H1 (cell line): ENCODE data around the gene WDR43. TPM values are rescaled to one million over a fixed set of nuclear protein-coding genes. Genes with fewer than 3 reads are reported as not detected.

ENCODE experiments used
- CTCF ChIA-PET: fragments of 300-600 bp; sonication (Branson Sonifier 250); formaldehyde crosslinking; loops from one replicate; lab custom pipeline; 2021; ENCODE audit not compliant: partially characterized antibody; lab: Charles Lee
- POLR2A ChIA-PET: fragments of 300-600 bp; sonication (Branson Sonifier 250); formaldehyde crosslinking; loops from one replicate; lab custom pipeline; 2021; ENCODE audit warnings: inconsistent platforms; ENCODE audit not compliant: partially characterized antibody; lab: Charles Lee
- DNase-seq, 2 experiments: peaks; one replicate each; pipeline versions ENCODE4 v3.0.0 to v3.0.0-alpha.2; 2010 to 2022; ENCODE audit warnings: low spot score in 2 of 2, low read depth in 1 of 2, mixed read lengths in 1 of 2
- FAIRE-seq: peaks from 2 replicates; lab custom pipeline; 2011; peaks lifted over from hg19 to GRCh38; lab: Jason Lieb, UNC
- H2AFZ ChIP-seq: 2 replicates; pipeline ENCODE4 v1.8.1; 2012; ENCODE audit warnings: low read length, inconsistent platforms
- H2AK5ac ChIP-seq: 2 replicates; pipeline ENCODE4 v1.6.1; 2013; ENCODE audit warnings: low read depth, low read length
- H2BK120ac ChIP-seq: replicated peaks from 2 replicates; pipeline ENCODE3; 2013; ENCODE audit warnings: low read depth, low read length, inconsistent platforms
- H2BK12ac ChIP-seq: 2 replicates; pipeline ENCODE4 v1.6.1; 2013; ENCODE audit warnings: low read depth, low read length
- H2BK15ac ChIP-seq: 2 replicates; pipeline ENCODE4 v1.6.1; 2013; ENCODE audit warnings: low read length
- H2BK20ac ChIP-seq: 2 replicates; pipeline ENCODE4 v1.6.1; 2013; ENCODE audit warnings: low read length
- H2BK5ac ChIP-seq: 2 replicates; pipeline ENCODE4 v1.6.1; 2013; ENCODE audit warnings: low read depth, low read length
- H3K14ac ChIP-seq: 2 replicates; pipeline ENCODE4 v1.6.1; 2013; ENCODE audit warnings: inconsistent platforms; ENCODE audit not compliant: insufficient read length
- H3K18ac ChIP-seq: 2 replicates; pipeline ENCODE4 v1.6.1; 2013; ENCODE audit warnings: low read length; ENCODE audit errors: extremely low read depth
- H3K23ac ChIP-seq: 2 replicates; pipeline ENCODE4 v1.6.1; 2013; ENCODE audit warnings: inconsistent platforms; ENCODE audit not compliant: insufficient read length
- H3K23me2 ChIP-seq: 2 replicates; pipeline ENCODE4 v1.6.1; 2013; ENCODE audit warnings: low read depth, low read length
- H3K27ac ChIP-seq: 2 replicates; pipeline ENCODE4 v1.6.1; 2011; ENCODE audit warnings: low read depth, low read length, inconsistent platforms
- H3K27me3 ChIP-seq, 4 experiments: replicated peaks in 1 of 4; 1 replicate in 1 of 4; 2 replicates in 3 of 4; pipeline versions ENCODE4 v1.6.1 to v1.8.1; 2011 to 2013; ENCODE audit warnings: low read length in 3 of 4, mild to moderate bottlenecking in 3 of 4, inconsistent platforms in 2 of 4, mixed read lengths in 2 of 4, moderate library complexity in 1 of 4; ENCODE audit not compliant: control insufficient read depth in 3 of 4, insufficient read depth in 3 of 4; ENCODE audit errors: extremely low read depth in 1 of 4
- H3K36me3 ChIP-seq, 4 experiments: 2 replicates each; pipeline versions ENCODE4 v1.6.1 to v1.8.1; 2011 to 2013; ENCODE audit warnings: mild to moderate bottlenecking in 4 of 4, low read length in 3 of 4, moderate library complexity in 2 of 4, control low read depth in 1 of 4, inconsistent platforms in 1 of 4; ENCODE audit not compliant: insufficient read depth in 4 of 4, control insufficient read depth in 2 of 4
- H3K4ac ChIP-seq: replicated peaks from 2 replicates; pipeline ENCODE3; 2013; ENCODE audit warnings: low read length, low read depth, mixed read lengths, inconsistent platforms; ENCODE audit not compliant: insufficient read length
- H3K4me1 ChIP-seq, 4 experiments: replicated peaks in 1 of 4; 1 replicate in 1 of 4; 2 replicates in 3 of 4; pipeline versions ENCODE4 v1.6.1 to v1.8.1; 2011 to 2013; ENCODE audit warnings: low read length in 3 of 4, inconsistent platforms in 2 of 4, mixed read lengths in 1 of 4; ENCODE audit not compliant: insufficient read depth in 4 of 4, control insufficient read depth in 3 of 4
- H3K4me2 ChIP-seq, 2 experiments: 2 replicates each; pipeline versions ENCODE4 v1.6.1 to v1.8.1; 2011 to 2013; ENCODE audit warnings: low read depth in 2 of 2, low read length in 2 of 2, control low read depth in 1 of 2, inconsistent platforms in 1 of 2, mild to moderate bottlenecking in 1 of 2; ENCODE audit not compliant: insufficient read depth in 1 of 2
- H3K4me3 ChIP-seq, 4 experiments: fragments of 200-600, 300-600 bp in 1 of 4; sonication (generic), shearing (Covaris generic), sonication (Bioruptor Twin) in 1 of 4; 2 replicates each; pipeline versions ENCODE4 v1.5.1 to v1.8.1; 2011 to 2016; ENCODE audit warnings: low read length in 4 of 4, low read depth in 3 of 4, control low read depth in 2 of 4, inconsistent platforms in 2 of 4, mild to moderate bottlenecking in 2 of 4, mixed read lengths in 1 of 4, moderate library complexity in 1 of 4; ENCODE audit not compliant: insufficient read depth in 2 of 4; ENCODE audit errors: extremely low read depth in 1 of 4
- H3K56ac ChIP-seq: replicated peaks from 2 replicates; pipeline ENCODE3; 2013; ENCODE audit warnings: low read depth, mild to moderate bottlenecking, mixed read lengths, low read length, inconsistent platforms; ENCODE audit not compliant: insufficient read length
- H3K79me1 ChIP-seq: 2 replicates; pipeline ENCODE4 v1.6.1; 2013; ENCODE audit warnings: low read depth, low read length, control low read depth
- H3K79me2 ChIP-seq, 2 experiments: 2 replicates each; pipeline versions ENCODE4 v1.6.1 to v1.8.1; 2012 to 2013; ENCODE audit warnings: low read length in 2 of 2, mild to moderate bottlenecking in 2 of 2, inconsistent platforms in 1 of 2; ENCODE audit not compliant: insufficient read depth in 2 of 2, control insufficient read depth in 1 of 2
- H3K9ac ChIP-seq, 4 experiments: replicated peaks in 1 of 4; 1 replicate in 1 of 4; 2 replicates in 3 of 4; pipeline versions ENCODE4 v1.6.1 to v1.8.1; 2011 to 2013; ENCODE audit warnings: low read depth in 3 of 4, low read length in 3 of 4, control low read depth in 2 of 4, mild to moderate bottlenecking in 2 of 4, moderate library complexity in 2 of 4, inconsistent platforms in 1 of 4; ENCODE audit errors: extremely low read depth in 1 of 4
- H3K9me3 ChIP-seq, 2 experiments: 2 replicates each; pipeline versions ENCODE4 v1.6.1 to v1.8.1; 2012 to 2013; ENCODE audit warnings: mild to moderate bottlenecking in 2 of 2, moderate library complexity in 2 of 2, control low read depth in 1 of 2, inconsistent platforms in 1 of 2, low read depth in 1 of 2, low read length in 1 of 2, mixed read lengths in 1 of 2; ENCODE audit not compliant: insufficient read depth in 2 of 2
- H4K20me1 ChIP-seq, 2 experiments: replicated peaks in 1 of 2; 2 replicates each; pipeline versions ENCODE3 to v1.8.1; 2011 to 2013; ENCODE audit warnings: inconsistent platforms in 2 of 2, low read length in 2 of 2, mild to moderate bottlenecking in 1 of 2; ENCODE audit not compliant: insufficient read depth in 2 of 2, control insufficient read depth in 1 of 2
- H4K5ac ChIP-seq: 2 replicates; pipeline ENCODE4 v1.6.1; 2013; ENCODE audit warnings: low read length, low read depth, mixed read lengths, inconsistent platforms; ENCODE audit not compliant: insufficient read length
- H4K8ac ChIP-seq: 2 replicates; pipeline ENCODE4 v1.8.0; 2013; ENCODE audit warnings: mild to moderate bottlenecking, moderate library complexity, low read length, inconsistent platforms; ENCODE audit not compliant: insufficient read depth; ENCODE audit errors: extremely low read depth
- H4K91ac ChIP-seq: replicated peaks from 2 replicates; pipeline ENCODE3; 2013; ENCODE audit warnings: low read length, mixed read lengths, inconsistent platforms; ENCODE audit not compliant: insufficient read length
- CEBPB ChIP-seq: IDR thresholded peaks from 2 replicates; pipeline ENCODE4 v1.6.1; 2012; ENCODE audit warnings: low read depth, low read length
- NANOG ChIP-seq: IDR thresholded peaks from 2 replicates; pipeline ENCODE4 v1.6.1; 2011; ENCODE audit warnings: low read length, low read depth, mild to moderate bottlenecking, inconsistent platforms; ENCODE audit not compliant: insufficient read depth, poor library complexity, severe bottlenecking
- POU5F1 ChIP-seq: IDR thresholded peaks from 2 replicates; pipeline ENCODE4 v1.6.1; 2011; ENCODE audit warnings: low read depth, mild to moderate bottlenecking, low read length, moderate library complexity
- TBP ChIP-seq: IDR thresholded peaks from 2 replicates; pipeline ENCODE4 v1.6.1; 2011; ENCODE audit warnings: low read depth, low read length, improper control_type of control experiment
- WGBS, 2 experiments: shearing (Covaris generic) in 1 of 2; methylation state at CpG; one replicate each; pipeline versions ENCODE4 v1.1.6 to v1.1.7; 2013 to 2015; ENCODE audit warnings: low lambda C conversion rate in 2 of 2, mixed read lengths in 2 of 2, inconsistent platforms in 1 of 2, low coverage in 1 of 2, missing lambda C conversion rate in 1 of 2; ENCODE audit not compliant: insufficient replicate concordance in 2 of 2, insufficient coverage in 1 of 2, insufficient read length in 1 of 2; ENCODE audit errors: extremely low coverage in 1 of 2, missing lambda C conversion rate in 1 of 2; 5-methylcytosine and 5-hydroxymethylcytosine counted together
- polyA plus RNA-seq, 7 experiments: library from polyadenylated mRNA; depleted of rRNA in 3 of 7; stranded (reverse) in 5 of 7; unstranded in 2 of 7; fragments of >200 nt in 5 of 7; fragments of 200-250 nt in 2 of 7; gene quantifications; 1 replicate in 5 of 7; 2 replicates in 1 of 7; 4 replicates in 1 of 7; pipeline versions ENCODE4 v1.2.1 to v1.2.3, GENCODE V29; 2011 to 2013; ENCODE audit warnings: missing spikeins in 2 of 7, mixed read lengths in 2 of 7
- total RNA-seq: library from RNA; stranded (reverse); fragmentation: NEBNext Ultra II Directional; extraction: Animal tissue kit (Norgen Biotek cat#: 25700); gene quantifications from 2 replicates; pipeline ENCODE4 v1.2.1, GENCODE V29; 2021

Gene WDR43
- total and polyA plus RNA-seq, 2 of the 8 experiments (the other 6 are each of a cell fraction or from before 2014, with no cell fraction given), result 57.8 to 142 TPM

DNA sequence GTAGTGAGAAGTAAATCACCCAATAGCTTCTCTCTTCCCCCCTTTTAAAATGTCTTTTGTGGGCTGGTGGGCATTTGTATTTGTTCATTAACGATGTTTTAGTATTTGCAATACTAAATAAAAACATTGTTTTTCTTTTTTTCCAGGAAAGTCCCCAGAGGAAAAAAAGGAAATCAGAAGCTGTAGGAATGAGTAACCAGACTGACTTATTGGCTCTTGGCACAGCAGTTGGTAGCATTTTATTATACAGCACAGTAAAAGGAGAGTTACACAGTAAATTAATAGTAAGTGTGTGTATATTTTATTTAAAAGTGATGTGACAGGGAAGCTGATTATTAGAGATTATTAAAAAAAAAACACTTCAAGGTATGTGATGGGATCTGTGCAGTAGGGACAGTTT is 7.4 kb downstream of the WDR43 start:
- DNase-seq (no peak), FAIRE-seq (no peak)
- Histone ChIP-seq H3K36me3 (peaks cover 7 to 52% (median 23%) of the 10 kb centered on the region in 4 experiments), H2AFZ (no peak overlapping the region), H2BK12ac (no peak overlapping the region), H3K9ac (no peak overlapping the region), H3K4me3 (no peak overlapping the region), H4K91ac (no peak overlapping the region), H2BK15ac (no peak overlapping the region), H2BK20ac (no peak overlapping the region), H3K79me1 (peaks cover 4% of the 10 kb centered on the region; the same call in 1 of the 2 replicates), H4K5ac (no peak overlapping the region), H3K18ac (no peak overlapping the region), H4K20me1 (peaks cover 31 to 47% of the 10 kb centered on the region in 2 experiments), H3K4ac (no peak overlapping the region), H4K8ac (no peak overlapping the region), H3K27me3 (no peaks in the 10 kb centered on the region), H2BK5ac (no peak overlapping the region), H3K4me1 (peaks cover 0 to 3% (median 1%) of the 10 kb centered on the region in 4 experiments; a peak in 3 of 7 replicates), H3K23me2 (no peaks in the 10 kb centered on the region), H3K4me2 (no peak overlapping the region), H2BK120ac (no peak overlapping the region), H3K79me2 (peaks cover 69 to 100% of the 10 kb centered on the region in 2 experiments), H3K27ac (no peak overlapping the region), H3K9me3 (no peaks in the 10 kb centered on the region), H2AK5ac (no peak overlapping the region), H3K56ac (no peak overlapping the region), H3K14ac (no peak overlapping the region), H3K23ac (no peak overlapping the region)
- CTCF ChIA-PET, result interaction anchor here (0.6 to 1.5 kb wide), 6 partner anchors 9 to 617 kb away, joined by 3 to 5 read pairs (median 3); no protein-coding TSS in a partner anchor
- no peak for TF ChIP-seq NANOG
- no peak for TF ChIP-seq POU5F1
- TF ChIP-seq TBP, result no peak
- TF ChIP-seq CEBPB, result no peak
- POLR2A ChIA-PET, result interaction anchor here (0.5 to 2.7 kb wide), 9 partner anchors 8 to 278 kb away, joined by 3 to 11 read pairs (median 4); no protein-coding TSS in a partner anchor
- WGBS, 2 experiments, result 75% methylated on average over 1 of the region's 1 CpG; no CpG with 5 or more reads in 1 of the 2 experiments
